PC-3 (cell line): Measurements from ENCODE around the gene PANK4.

ENCODE experiments used
- EZH2 ChIP-seq: fragments of 300-600 bp; sonication (generic); IDR thresholded peaks from one replicate; pipeline ENCODE4 v1.6.1; 2017; ENCODE audit warnings: antibody characterized with exemption, mild to moderate bottlenecking, low read length; ENCODE audit not compliant: unreplicated experiment
- EZH2phosphoT487 ChIP-seq: fragments of 300-600 bp; sonication (generic); IDR thresholded peaks from 2 replicates; pipeline ENCODE4 v1.6.1; 2018; ENCODE audit warnings: mild to moderate bottlenecking, antibody characterized with exemption, low read length, borderline replicate concordance
- TF ChIP-seq, protein P1 (sequence below): fragments of 300-600 bp; sonication (generic); conservative IDR thresholded peaks from 2 replicates; pipeline ENCODE4 v1.5.1; 2017; ENCODE audit warnings: antibody characterized with exemption, low read depth, mild to moderate bottlenecking, low read length

DNA sequence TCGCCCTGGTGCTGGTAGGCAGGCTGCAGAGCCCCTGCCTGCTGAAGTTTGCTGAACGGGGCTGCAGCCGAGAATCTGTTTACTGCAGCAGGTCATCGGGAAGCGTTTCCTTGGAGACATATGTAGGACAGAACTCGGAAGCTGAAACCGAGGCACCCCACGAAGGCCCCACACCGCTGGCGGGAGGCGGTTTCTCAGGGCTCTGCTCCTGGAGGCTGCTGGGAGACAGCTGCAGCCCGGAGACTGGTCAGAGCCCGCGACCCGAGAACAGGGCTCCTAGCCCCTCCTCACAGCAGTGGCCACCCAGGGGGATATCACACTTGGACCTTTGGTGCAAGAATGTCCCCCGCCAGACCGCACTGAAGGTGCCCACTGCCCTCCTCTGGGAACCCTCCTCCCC, 63.0 kb downstream of the PANK4 start:
- TF ChIP-seq, protein P1, sequence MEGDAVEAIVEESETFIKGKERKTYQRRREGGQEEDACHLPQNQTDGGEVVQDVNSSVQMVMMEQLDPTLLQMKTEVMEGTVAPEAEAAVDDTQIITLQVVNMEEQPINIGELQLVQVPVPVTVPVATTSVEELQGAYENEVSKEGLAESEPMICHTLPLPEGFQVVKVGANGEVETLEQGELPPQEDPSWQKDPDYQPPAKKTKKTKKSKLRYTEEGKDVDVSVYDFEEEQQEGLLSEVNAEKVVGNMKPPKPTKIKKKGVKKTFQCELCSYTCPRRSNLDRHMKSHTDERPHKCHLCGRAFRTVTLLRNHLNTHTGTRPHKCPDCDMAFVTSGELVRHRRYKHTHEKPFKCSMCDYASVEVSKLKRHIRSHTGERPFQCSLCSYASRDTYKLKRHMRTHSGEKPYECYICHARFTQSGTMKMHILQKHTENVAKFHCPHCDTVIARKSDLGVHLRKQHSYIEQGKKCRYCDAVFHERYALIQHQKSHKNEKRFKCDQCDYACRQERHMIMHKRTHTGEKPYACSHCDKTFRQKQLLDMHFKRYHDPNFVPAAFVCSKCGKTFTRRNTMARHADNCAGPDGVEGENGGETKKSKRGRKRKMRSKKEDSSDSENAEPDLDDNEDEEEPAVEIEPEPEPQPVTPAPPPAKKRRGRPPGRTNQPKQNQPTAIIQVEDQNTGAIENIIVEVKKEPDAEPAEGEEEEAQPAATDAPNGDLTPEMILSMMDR = no peak
- TF ChIP-seq EZH2phosphoT487 (no peak), EZH2 (no peak)
